Lower leg skin (tissue), 3 donors: ENCODE results near the gene FBXO7.

Source experiments
- POLR2A ChIP-seq, 2 donors: fragments of 450-650 bp; IDR thresholded peaks; one replicate each; pipeline ENCODE4 v1.6.1; 2016 to 2017; ENCODE audit warnings: antibody characterized with exemption in 2 of 2, mild to moderate bottlenecking in 1 of 2, moderate library complexity in 1 of 2
- TF ChIP-seq, protein P1 (sequence below), 3 donors: fragments of 450-650 bp; IDR thresholded peaks; one replicate each; pipeline ENCODE4 v1.5.1; 2016; ENCODE audit warnings: antibody characterized with exemption in 3 of 3, mild to moderate bottlenecking in 3 of 3, moderate library complexity in 2 of 3

DNA sequence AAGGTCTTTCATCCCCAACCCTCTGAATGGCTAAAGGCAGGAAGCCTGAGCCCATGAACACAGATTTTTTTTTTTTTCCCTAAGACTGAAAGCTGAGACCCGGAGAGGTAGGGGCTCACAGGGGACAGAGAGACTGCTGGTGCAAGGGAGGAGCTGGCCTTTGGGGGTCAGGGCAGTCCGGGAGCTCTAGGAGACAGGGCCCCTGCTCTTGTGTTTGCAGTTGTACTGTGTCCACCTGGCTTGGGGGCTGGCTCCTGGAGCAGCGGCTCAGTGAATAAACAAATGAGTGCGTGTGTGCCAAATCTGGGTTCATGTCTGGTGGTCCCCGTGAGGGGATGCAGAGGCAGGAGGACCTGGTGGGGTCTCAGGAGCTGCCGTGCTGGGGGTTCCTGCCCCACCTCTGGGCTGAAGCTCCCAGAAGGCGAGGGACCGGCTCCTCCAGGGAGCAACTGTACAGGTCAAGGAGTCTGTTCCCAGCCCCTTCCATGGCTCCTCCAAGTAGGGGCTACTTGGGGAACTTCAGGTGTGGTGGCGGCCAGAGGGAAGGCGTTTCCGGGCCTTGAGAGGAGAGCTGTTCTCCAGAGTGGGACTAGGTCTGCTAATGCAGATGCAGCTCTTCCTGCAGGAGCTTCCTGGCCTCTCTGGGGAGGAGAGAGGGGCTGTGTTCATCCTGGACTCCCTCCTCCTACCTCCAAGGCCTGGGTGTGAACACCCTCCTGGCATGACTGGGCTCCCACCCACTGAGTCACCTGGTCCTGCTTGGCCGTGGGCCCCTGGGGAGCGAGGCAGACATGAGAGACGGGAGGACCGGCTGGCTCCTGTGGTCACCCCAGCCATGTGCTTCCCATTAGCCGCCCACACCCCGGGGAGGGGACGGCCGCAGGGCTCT lies 57.6 kb downstream of the FBXO7 start:
- TF ChIP-seq POLR2A (IDR thresholded peaks at IDR 0.05): no peak
- TF ChIP-seq, protein P1, sequence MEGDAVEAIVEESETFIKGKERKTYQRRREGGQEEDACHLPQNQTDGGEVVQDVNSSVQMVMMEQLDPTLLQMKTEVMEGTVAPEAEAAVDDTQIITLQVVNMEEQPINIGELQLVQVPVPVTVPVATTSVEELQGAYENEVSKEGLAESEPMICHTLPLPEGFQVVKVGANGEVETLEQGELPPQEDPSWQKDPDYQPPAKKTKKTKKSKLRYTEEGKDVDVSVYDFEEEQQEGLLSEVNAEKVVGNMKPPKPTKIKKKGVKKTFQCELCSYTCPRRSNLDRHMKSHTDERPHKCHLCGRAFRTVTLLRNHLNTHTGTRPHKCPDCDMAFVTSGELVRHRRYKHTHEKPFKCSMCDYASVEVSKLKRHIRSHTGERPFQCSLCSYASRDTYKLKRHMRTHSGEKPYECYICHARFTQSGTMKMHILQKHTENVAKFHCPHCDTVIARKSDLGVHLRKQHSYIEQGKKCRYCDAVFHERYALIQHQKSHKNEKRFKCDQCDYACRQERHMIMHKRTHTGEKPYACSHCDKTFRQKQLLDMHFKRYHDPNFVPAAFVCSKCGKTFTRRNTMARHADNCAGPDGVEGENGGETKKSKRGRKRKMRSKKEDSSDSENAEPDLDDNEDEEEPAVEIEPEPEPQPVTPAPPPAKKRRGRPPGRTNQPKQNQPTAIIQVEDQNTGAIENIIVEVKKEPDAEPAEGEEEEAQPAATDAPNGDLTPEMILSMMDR (IDR thresholded peaks at IDR 0.05): no peak
